A549 treated with AZD9567 at 1 μM for 4 hours (cell line): ENCODE data around the gene UQCC3. TPM values are rescaled to one million over a fixed set of nuclear protein-coding genes. Genes with fewer than 3 reads are reported as not detected.

Experiments used
- total RNA-seq: library from RNA; stranded (reverse); fragments of 200-300 nt; extraction: Qiagen RNA extraction; gene quantifications from 5 replicates; pipeline ENCODE4 v1.2.3, GENCODE V29; 2022; ENCODE audit not compliant: insufficient read depth

The UQCC3 gene
- 19.0 to 37.4 TPM (median 35.6 TPM) in 5 replicates for total RNA-seq

GRCh38 chr11:62671608-62672389 is at the start of gene UQCC3, which contains the start of gene LBHD1:
UQCC3 (plus strand) TSS chr11:62671673; CDS start chr11:62671746, 73 bp downstream.
LBHD1 (minus strand) TSS chr11:62672267; CDS start chr11:62670031, 2,236 bp downstream.

GRCh38 chr11:62645946-62646824 is 25.3 kb upstream of the UQCC3 start, which contains the start of gene GANAB:
GANAB (minus strand) TSS chr11:62646613; CDS start chr11:62646599, 14 bp downstream.

GRCh38 chr11:62665075-62665598 is 6.3 kb upstream of the UQCC3 start, which contains the start of the genes C11orf98 and CSKMT:
C11orf98 (minus strand) TSS chr11:62665210; CDS start chr11:62665169, 41 bp downstream.
CSKMT (plus strand) TSS chr11:62665312; CDS start chr11:62665880, 568 bp downstream.

GRCh38 chr11:62678770-62679696 is 7.6 kb downstream of the UQCC3 start, which contains the start of gene UBXN1:
UBXN1 (minus strand) TSS chr11:62679073; CDS start chr11:62678923, 150 bp downstream.

GRCh38 chr11:62689421-62690183 is 18.1 kb downstream of the UQCC3 start, which contains the start of gene LRRN4CL:
LRRN4CL (minus strand) TSS chr11:62689530; CDS start chr11:62688508, 1,022 bp downstream.

GRCh38 chr11:62707277-62707861 is 35.9 kb downstream of the UQCC3 start, which contains the start of the genes BSCL2 and GNG3:
BSCL2 (minus strand) TSS chr11:62707424; CDS start chr11:62707195, 229 bp downstream.
GNG3 (plus strand) TSS chr11:62707676; CDS start chr11:62708296, 620 bp downstream.

Other genes with a start within 250 kb of the UQCC3 start
- 302 to 368 TPM (median 355 TPM) in 5 replicates for gene AHNAK, start 124.9 kb upstream of the UQCC3 start, total RNA-seq
- 1,906 to 2,030 TPM (median 1,958 TPM) in 5 replicates for gene EEF1G, start 97.8 kb upstream of the UQCC3 start, total RNA-seq
- 11.0 to 17.1 TPM (median 16.1 TPM) in 5 replicates for gene TUT1, start 80.2 kb upstream of the UQCC3 start, total RNA-seq
- 78.1 to 84.0 TPM (median 82.0 TPM) in 5 replicates for gene MTA2, start 69.8 kb upstream of the UQCC3 start, total RNA-seq
- gene EML3, start 58.9 kb upstream of the UQCC3 start, total RNA-seq: 19.0 to 24.5 TPM (median 22.2 TPM) in 5 replicates
- gene ROM1, start 58.4 kb upstream of the UQCC3 start, total RNA-seq: 1.6 to 4.0 TPM (median 3.3 TPM) in 5 replicates
- 31.5 to 62.5 TPM (median 57.4 TPM) in 5 replicates for gene B3GAT3, start 49.7 kb upstream of the UQCC3 start, total RNA-seq
- 235 to 274 TPM (median 257 TPM) in 5 replicates for gene GANAB, start 25.1 kb upstream of the UQCC3 start, total RNA-seq
- 23.9 to 26.5 TPM (median 25.3 TPM) in 5 replicates for gene INTS5, start 18.4 kb upstream of the UQCC3 start, total RNA-seq
- 105 to 143 TPM (median 136 TPM) in 5 replicates for gene C11orf98, start 6.5 kb upstream of the UQCC3 start, total RNA-seq
- gene CSKMT, start 6.4 kb upstream of the UQCC3 start, total RNA-seq: 13.6 to 21.8 TPM (median 18.4 TPM) in 5 replicates
- 2.6 to 5.1 TPM (median 4.1 TPM) in 5 replicates for gene LBHD1, start 594 bp downstream of the UQCC3 start, total RNA-seq
- gene UBXN1, start 7.4 kb downstream of the UQCC3 start, total RNA-seq: 86.8 to 127 TPM (median 119 TPM) in 5 replicates
- 0.06 to 0.13 TPM (median 0.10 TPM) in 4 of 5 replicates, not detected in the other for gene LRRN4CL, start 17.9 kb downstream of the UQCC3 start, total RNA-seq
- 42.8 to 90.9 TPM (median 77.6 TPM) in 5 replicates for gene BSCL2, start 35.8 kb downstream of the UQCC3 start, total RNA-seq
- gene GNG3, start 36.0 kb downstream of the UQCC3 start, total RNA-seq: 0.09 TPM in 1 of 5 replicates, not detected in the others
- gene HNRNPUL2, start 55.8 kb downstream of the UQCC3 start, total RNA-seq: 37.9 to 42.5 TPM (median 40.9 TPM) in 5 replicates
- gene TTC9C, start 56.8 kb downstream of the UQCC3 start, total RNA-seq: 30.4 to 50.8 TPM (median 32.7 TPM) in 5 replicates
- 1.0 to 2.9 TPM (median 1.3 TPM) in 5 replicates for gene ZBTB3, start 82.5 kb downstream of the UQCC3 start, total RNA-seq
- 165 to 192 TPM (median 183 TPM) in 5 replicates for gene POLR2G, start 89.9 kb downstream of the UQCC3 start, total RNA-seq
- gene TAF6L, start 99.7 kb downstream of the UQCC3 start, total RNA-seq: 14.2 to 15.2 TPM (median 14.7 TPM) in 5 replicates
- gene TMEM179B, start 115.7 kb downstream of the UQCC3 start, total RNA-seq: 66.2 to 95.9 TPM (median 86.1 TPM) in 5 replicates
- 20.3 to 33.0 TPM (median 29.3 TPM) in 5 replicates for gene TMEM223, start 120.3 kb downstream of the UQCC3 start, total RNA-seq
- 59.2 to 67.6 TPM (median 64.3 TPM) in 5 replicates for gene NXF1, start 133.8 kb downstream of the UQCC3 start, total RNA-seq
- gene STX5, start 160.4 kb downstream of the UQCC3 start, total RNA-seq: 18.0 to 29.8 TPM (median 27.4 TPM) in 5 replicates
- gene TEX54, start 161.2 kb downstream of the UQCC3 start, total RNA-seq: not detected in 5 replicates
- gene WDR74, start 167.9 kb downstream of the UQCC3 start, total RNA-seq: 56.0 to 86.0 TPM (median 83.4 TPM) in 5 replicates
- 779 to 1,086 TPM (median 990 TPM) in 5 replicates for gene SLC3A2, start 209.2 kb downstream of the UQCC3 start, total RNA-seq
- gene CHRM1, start 249.7 kb downstream of the UQCC3 start, total RNA-seq: 0.03 to 0.06 TPM (median 0.03 TPM) in 3 of 5 replicates, not detected in the others